HL-60 (cell line): Measurements from ENCODE around the gene CALN1.

ENCODE experiments used
- DNase-seq, 2 experiments: peaks; one replicate each; pipeline ENCODE4 v3.0.0-alpha.2; 2010 to 2020; ENCODE audit warnings: low read depth in 1 of 2, low spot score in 1 of 2
- H3K27ac ChIP-seq: fragments of 250-450 bp; sonication (Bioruptor Pico); replicated peaks from 2 replicates; pipeline ENCODE4 v1.5.1; 2020; ENCODE audit warnings: mild to moderate bottlenecking, moderate library complexity
- H3K27me3 ChIP-seq: fragments of 250-450 bp; sonication (Bioruptor Pico); 2 replicates; pipeline ENCODE4 v1.5.1; 2021; ENCODE audit warnings: mild to moderate bottlenecking, moderate library complexity; ENCODE audit not compliant: insufficient read depth, poor library complexity, severe bottlenecking
- H3K4me3 ChIP-seq: replicated peaks from 2 replicates; pipeline ENCODE4 v1.5.1; 2011; ENCODE audit warnings: mild to moderate bottlenecking, control low read depth, low read length; ENCODE audit not compliant: insufficient read depth
- GABPA ChIP-seq: IDR thresholded peaks from 2 replicates; pipeline ENCODE4 v1.6.1; 2012; ENCODE audit warnings: low read depth
- POLR2AphosphoS5 ChIP-seq: IDR thresholded peaks from 2 replicates; pipeline ENCODE4 v1.6.1; 2012; ENCODE audit warnings: low read depth
- SPI1 ChIP-seq: IDR thresholded peaks from 2 replicates; pipeline ENCODE4 v1.6.1; 2012; ENCODE audit warnings: low read depth, mild to moderate bottlenecking, borderline replicate concordance
- TF ChIP-seq, protein P1 (sequence below): IDR thresholded peaks from 2 replicates; pipeline ENCODE4 v1.6.1; 2012; ENCODE audit warnings: low read depth; ENCODE audit not compliant: insufficient replicate concordance
- TF ChIP-seq, protein P2 (sequence below): IDR thresholded peaks from one replicate; pipeline ENCODE4 v1.5.1; 2011; ENCODE audit warnings: low read length, control low read depth, inconsistent platforms; ENCODE audit not compliant: insufficient read depth

CALN1 gene

DNA sequence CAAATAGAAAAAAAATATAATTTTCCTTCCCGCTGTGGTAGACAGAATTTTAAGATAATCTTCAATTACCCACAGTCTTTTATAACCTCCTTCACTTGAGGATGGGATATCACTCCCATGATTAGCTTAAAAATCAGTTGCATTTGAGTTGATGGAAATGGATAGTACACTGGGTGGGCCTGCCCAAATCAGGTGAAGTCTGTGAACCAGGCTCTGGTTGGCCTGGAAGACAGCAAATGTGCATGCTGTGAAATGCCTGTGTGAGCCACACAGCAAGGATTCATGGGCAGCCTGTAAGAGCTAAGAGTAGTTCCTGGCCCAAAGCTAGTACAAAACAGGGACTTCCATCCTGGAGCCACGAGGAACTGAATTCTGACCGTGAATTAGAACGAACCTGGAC, 548.0 kb downstream of the CALN1 start:
- no peak overlapping the region for H3K4me3 ChIP-seq
- H3K27ac ChIP-seq = no peak overlapping the region
- DNase-seq = no peak
- H3K27me3 ChIP-seq = no peaks in the 10 kb centered on the region
- TF ChIP-seq, protein P1, sequence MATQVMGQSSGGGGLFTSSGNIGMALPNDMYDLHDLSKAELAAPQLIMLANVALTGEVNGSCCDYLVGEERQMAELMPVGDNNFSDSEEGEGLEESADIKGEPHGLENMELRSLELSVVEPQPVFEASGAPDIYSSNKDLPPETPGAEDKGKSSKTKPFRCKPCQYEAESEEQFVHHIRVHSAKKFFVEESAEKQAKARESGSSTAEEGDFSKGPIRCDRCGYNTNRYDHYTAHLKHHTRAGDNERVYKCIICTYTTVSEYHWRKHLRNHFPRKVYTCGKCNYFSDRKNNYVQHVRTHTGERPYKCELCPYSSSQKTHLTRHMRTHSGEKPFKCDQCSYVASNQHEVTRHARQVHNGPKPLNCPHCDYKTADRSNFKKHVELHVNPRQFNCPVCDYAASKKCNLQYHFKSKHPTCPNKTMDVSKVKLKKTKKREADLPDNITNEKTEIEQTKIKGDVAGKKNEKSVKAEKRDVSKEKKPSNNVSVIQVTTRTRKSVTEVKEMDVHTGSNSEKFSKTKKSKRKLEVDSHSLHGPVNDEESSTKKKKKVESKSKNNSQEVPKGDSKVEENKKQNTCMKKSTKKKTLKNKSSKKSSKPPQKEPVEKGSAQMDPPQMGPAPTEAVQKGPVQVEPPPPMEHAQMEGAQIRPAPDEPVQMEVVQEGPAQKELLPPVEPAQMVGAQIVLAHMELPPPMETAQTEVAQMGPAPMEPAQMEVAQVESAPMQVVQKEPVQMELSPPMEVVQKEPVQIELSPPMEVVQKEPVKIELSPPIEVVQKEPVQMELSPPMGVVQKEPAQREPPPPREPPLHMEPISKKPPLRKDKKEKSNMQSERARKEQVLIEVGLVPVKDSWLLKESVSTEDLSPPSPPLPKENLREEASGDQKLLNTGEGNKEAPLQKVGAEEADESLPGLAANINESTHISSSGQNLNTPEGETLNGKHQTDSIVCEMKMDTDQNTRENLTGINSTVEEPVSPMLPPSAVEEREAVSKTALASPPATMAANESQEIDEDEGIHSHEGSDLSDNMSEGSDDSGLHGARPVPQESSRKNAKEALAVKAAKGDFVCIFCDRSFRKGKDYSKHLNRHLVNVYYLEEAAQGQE = no peak
- TF ChIP-seq GABPA = no peak
- TF ChIP-seq SPI1 = no peak
- no peak for TF ChIP-seq POLR2AphosphoS5
- TF ChIP-seq, protein P2, sequence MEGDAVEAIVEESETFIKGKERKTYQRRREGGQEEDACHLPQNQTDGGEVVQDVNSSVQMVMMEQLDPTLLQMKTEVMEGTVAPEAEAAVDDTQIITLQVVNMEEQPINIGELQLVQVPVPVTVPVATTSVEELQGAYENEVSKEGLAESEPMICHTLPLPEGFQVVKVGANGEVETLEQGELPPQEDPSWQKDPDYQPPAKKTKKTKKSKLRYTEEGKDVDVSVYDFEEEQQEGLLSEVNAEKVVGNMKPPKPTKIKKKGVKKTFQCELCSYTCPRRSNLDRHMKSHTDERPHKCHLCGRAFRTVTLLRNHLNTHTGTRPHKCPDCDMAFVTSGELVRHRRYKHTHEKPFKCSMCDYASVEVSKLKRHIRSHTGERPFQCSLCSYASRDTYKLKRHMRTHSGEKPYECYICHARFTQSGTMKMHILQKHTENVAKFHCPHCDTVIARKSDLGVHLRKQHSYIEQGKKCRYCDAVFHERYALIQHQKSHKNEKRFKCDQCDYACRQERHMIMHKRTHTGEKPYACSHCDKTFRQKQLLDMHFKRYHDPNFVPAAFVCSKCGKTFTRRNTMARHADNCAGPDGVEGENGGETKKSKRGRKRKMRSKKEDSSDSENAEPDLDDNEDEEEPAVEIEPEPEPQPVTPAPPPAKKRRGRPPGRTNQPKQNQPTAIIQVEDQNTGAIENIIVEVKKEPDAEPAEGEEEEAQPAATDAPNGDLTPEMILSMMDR = no peak

DNA sequence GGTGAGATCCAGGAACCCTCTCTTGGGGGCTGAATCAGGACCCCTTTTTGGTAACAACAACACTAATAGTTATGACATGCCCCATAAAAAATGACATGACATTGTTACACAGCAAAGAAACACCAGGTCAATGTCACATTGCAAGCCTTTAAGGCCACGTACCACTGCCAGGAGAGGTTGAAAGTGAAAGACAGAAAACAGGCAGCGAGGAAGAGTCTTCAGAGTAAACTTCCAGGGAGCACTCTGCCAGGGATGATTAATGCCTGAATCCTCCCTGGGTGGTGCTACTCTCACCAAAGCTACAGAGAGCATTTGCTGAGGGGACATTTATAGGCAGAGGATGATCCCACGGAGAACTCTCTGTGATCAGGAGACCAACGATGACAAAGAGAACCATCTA, 551.6 kb downstream of the CALN1 start:
- H3K27me3 ChIP-seq = no peaks in the 10 kb centered on the region
- TF ChIP-seq, protein P2 = no peak
- no peak for TF ChIP-seq POLR2AphosphoS5
- H3K4me3 ChIP-seq = no peak overlapping the region
- no peak for DNase-seq
- no peak overlapping the region for H3K27ac ChIP-seq

DNA sequence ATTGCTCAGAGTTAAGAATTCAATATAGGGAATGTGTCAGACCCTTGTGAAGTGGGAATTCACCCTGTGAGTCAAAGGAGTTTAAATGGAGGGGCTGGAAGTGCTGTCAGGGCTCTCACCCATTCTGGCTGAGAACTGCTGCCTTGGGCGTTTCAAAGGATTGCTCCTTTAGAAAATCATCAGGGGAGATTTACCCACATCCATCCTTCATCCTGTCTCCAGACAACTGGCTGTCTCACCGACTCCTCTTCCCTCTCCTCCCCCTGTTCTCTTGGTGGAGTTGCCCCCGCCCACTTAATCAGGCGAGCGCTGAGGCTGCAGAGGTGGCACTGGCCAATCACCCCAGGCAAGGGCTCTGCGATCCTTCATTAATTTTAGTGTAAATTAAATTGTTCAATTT, 554.8 kb downstream of the CALN1 start:
- Histone ChIP-seq H3K4me3 (no peak overlapping the region), H3K27me3 (no peaks in the 10 kb centered on the region), H3K27ac (no peak overlapping the region)
- DNase-seq = no peak
- no peak for TF ChIP-seq GABPA
- no peak for TF ChIP-seq SPI1
- TF ChIP-seq POLR2AphosphoS5 = no peak
- TF ChIP-seq, protein P1 = no peak
- TF ChIP-seq, protein P2 = no peak

DNA sequence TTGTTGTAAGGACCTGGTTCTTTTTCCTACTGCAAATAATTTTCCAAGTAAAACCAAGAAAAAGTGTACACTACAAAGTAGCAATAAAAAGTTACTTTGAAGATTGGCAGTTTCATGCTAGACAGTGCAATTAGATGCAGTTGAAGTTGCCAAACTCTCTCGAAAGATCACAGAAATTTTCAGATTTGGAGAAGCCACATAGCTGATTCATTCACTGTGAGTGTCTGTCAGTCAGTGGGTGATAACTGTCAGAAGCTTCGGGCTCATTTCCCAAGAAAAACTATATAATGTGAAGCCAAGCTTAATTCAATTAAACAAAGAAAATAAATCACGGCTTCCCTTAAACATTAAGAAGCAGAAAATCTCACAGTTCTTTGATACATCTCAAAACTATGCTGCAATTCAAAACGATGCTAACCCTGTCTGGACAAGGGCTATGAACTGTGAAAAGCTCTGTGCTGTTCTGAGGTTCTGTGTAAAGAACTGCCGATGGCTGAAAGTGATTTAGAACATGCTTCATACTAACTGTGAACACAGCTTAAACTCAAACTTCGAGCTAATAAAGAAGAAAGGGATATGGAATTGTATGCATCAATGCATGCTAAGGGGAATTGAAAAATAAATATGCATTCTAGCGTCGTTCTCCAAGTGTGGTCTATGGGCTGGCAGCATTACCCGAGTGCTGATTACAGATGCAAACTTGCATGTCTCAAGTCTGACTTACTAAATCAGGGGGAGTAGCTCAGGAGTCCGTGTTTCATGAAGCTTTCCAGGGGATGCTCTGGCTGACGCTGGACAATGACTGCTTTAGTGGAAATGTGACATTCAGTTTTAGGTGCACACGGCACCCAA, 557.4 kb downstream of the CALN1 start:
- DNase-seq = no peak
- no peak overlapping the region for H3K27ac ChIP-seq
- no peak overlapping the region for H3K4me3 ChIP-seq
- TF ChIP-seq, protein P2 = no peak
- no peak for TF ChIP-seq GABPA
- no peak for TF ChIP-seq POLR2AphosphoS5
- no peak for TF ChIP-seq SPI1
- TF ChIP-seq, protein P1 = no peak
- H3K27me3 ChIP-seq = no peaks in the 10 kb centered on the region
